GM12878 (cell line): ENCODE measurements around the gene DLAT. TPM values are rescaled to one million over a fixed set of nuclear protein-coding genes. Genes with fewer than 3 reads are reported as not detected.

Experiments
- ATAC-seq: fragments of 200-7000 bp; cut with Tn5 transposase; 3 replicates; pipeline ENCODE4 v1.9.1; 2020; ENCODE audit warnings: mild to moderate bottlenecking, moderate library complexity
- BruUV-seq: library from RNA; stranded (reverse); fragments of 400-500 nt; replicated peaks from 2 replicates; lab custom pipeline; 2021; lab: Mats Ljungman, UMichigan
- CTCF ChIA-PET: fragments of 300-600 bp; sonication (Branson Sonifier 250); formaldehyde crosslinking; extraction: SDS; loops from one replicate; lab custom pipeline; 2021; ENCODE audit warnings: inconsistent platforms; lab: Yijun Ruan, JAX
- POLR2A ChIA-PET: fragments of 350-600 bp; formaldehyde crosslinking; extraction: SDS; loops from one replicate; lab custom pipeline; 2021; ENCODE audit warnings: inconsistent platforms; lab: Charles Lee
- RAD21 ChIA-PET: fragments of 300-600 bp; sonication (Branson Sonifier 250); formaldehyde crosslinking; loops from one replicate; lab custom pipeline; 2023; ENCODE audit warnings: antibody characterized with exemption; ENCODE audit not compliant: unreplicated experiment; lab: Charles Lee
- SMC1A ChIA-PET: fragments of 300-600 bp; sonication (Branson Sonifier 250); formaldehyde crosslinking; loops from one replicate; lab custom pipeline; 2023; ENCODE audit not compliant: unreplicated experiment, uncharacterized antibody; lab: Charles Lee
- DNase-seq: peaks from one replicate; pipeline ENCODE4 v3.0.0-alpha.2; 2011; ENCODE audit warnings: low read depth, low spot score
- FAIRE-seq: peaks from 3 replicates; lab custom pipeline; 2011; peaks lifted over from hg19 to GRCh38; lab: Jason Lieb, UNC
- H2AFZ ChIP-seq: 2 replicates; pipeline ENCODE4 v1.6.0; 2011; ENCODE audit warnings: low read depth, low read length, control low read depth; ENCODE audit not compliant: control insufficient read depth
- H3K27ac ChIP-seq: 2 replicates; pipeline ENCODE4 v1.5.1; 2011; ENCODE audit warnings: control low read depth; ENCODE audit not compliant: control insufficient read depth, insufficient read depth
- H3K27me3 ChIP-seq, 2 experiments: replicated peaks in 1 of 2; 2 replicates each; pipeline versions ENCODE4 v1.6.0 to v1.6.1; 2011; ENCODE audit warnings: low read length in 1 of 2; ENCODE audit not compliant: control insufficient read depth in 2 of 2, insufficient read depth in 2 of 2
- H3K36me3 ChIP-seq, 2 experiments: 2 replicates each; pipeline ENCODE4 v1.5.1; 2011; ENCODE audit warnings: low read length in 1 of 2; ENCODE audit not compliant: control insufficient read depth in 2 of 2, insufficient read depth in 2 of 2
- H3K4me1 ChIP-seq: 2 replicates; pipeline ENCODE4 v1.6.1; 2011; ENCODE audit warnings: mild to moderate bottlenecking, low read length, moderate library complexity, mixed read lengths; ENCODE audit not compliant: control insufficient read depth, insufficient read depth
- H3K4me2 ChIP-seq: 2 replicates; pipeline ENCODE4 v1.6.0; 2011; ENCODE audit warnings: control low read depth; ENCODE audit not compliant: control insufficient read depth, insufficient read depth
- H3K4me3 ChIP-seq: fragments of 200-600 bp; sonication (generic); 2 replicates; pipeline ENCODE4 v1.5.1; 2016
- H3K79me2 ChIP-seq: 2 replicates; pipeline ENCODE4 v1.6.0; 2011; ENCODE audit warnings: low read length; ENCODE audit not compliant: control insufficient read depth, insufficient read depth
- H3K9ac ChIP-seq: 2 replicates; pipeline ENCODE4 v1.8.0; 2011; ENCODE audit warnings: low read length, control low read depth, mixed read lengths; ENCODE audit not compliant: control insufficient read depth, insufficient read depth
- H3K9me3 ChIP-seq: replicated peaks from 3 replicates; pipeline ENCODE4 v1.5.1; 2011; ENCODE audit warnings: mild to moderate bottlenecking, low read length; ENCODE audit not compliant: control insufficient read depth, insufficient read depth
- H4K20me1 ChIP-seq: 2 replicates; pipeline ENCODE4 v1.6.0; 2011; ENCODE audit not compliant: control insufficient read depth, insufficient read depth
- ATF7 ChIP-seq: fragments of 450-650 bp; IDR thresholded peaks from 2 replicates; pipeline ENCODE4 v1.6.1; 2016; ENCODE audit warnings: low read depth, mild to moderate bottlenecking
- BMI1 ChIP-seq: fragments of 450-650 bp; IDR thresholded peaks from 2 replicates; pipeline ENCODE4 v1.6.1; 2016; ENCODE audit warnings: mild to moderate bottlenecking, moderate library complexity, borderline replicate concordance
- CREM ChIP-seq: IDR thresholded peaks from 2 replicates; pipeline ENCODE4 v1.6.1; 2014; ENCODE audit warnings: antibody characterized with exemption, low read depth
- CUX1 ChIP-seq: IDR thresholded peaks from 2 replicates; pipeline ENCODE4 v1.6.1; 2012; ENCODE audit warnings: improper control_type of control experiment, low read depth, low read length; ENCODE audit not compliant: insufficient replicate concordance
- EED ChIP-seq: sonication (generic); IDR thresholded peaks from 2 replicates; pipeline ENCODE4 v1.6.1; 2016; ENCODE audit warnings: antibody characterized with exemption, low read depth
- ETV6 ChIP-seq, 2 experiments: fragments of 450-650 bp in 1 of 2; IDR thresholded peaks in 1 of 2; conservative IDR thresholded peaks in 1 of 2; 2 replicates each; pipeline ENCODE4 v1.6.1; 2014; ENCODE audit warnings: antibody characterized with exemption in 1 of 2, borderline replicate concordance in 1 of 2, low read depth in 1 of 2, mild to moderate bottlenecking in 1 of 2, moderate library complexity in 1 of 2
- HDAC6 ChIP-seq: fragments of 200-600 bp; sonication (generic); IDR thresholded peaks from one replicate; pipeline ENCODE4 v1.8.0; 2017; ENCODE audit warnings: antibody characterized with exemption; ENCODE audit not compliant: unreplicated experiment
- MEF2A ChIP-seq: IDR thresholded peaks from 2 replicates; pipeline ENCODE4 v1.6.1; 2011; ENCODE audit warnings: low read depth, mild to moderate bottlenecking, low read length, moderate library complexity; ENCODE audit not compliant: insufficient read depth
- NFYA ChIP-seq: IDR thresholded peaks from 2 replicates; pipeline ENCODE4 v1.6.1; 2011; ENCODE audit warnings: low read depth, mild to moderate bottlenecking, low read length, improper control_type of control experiment, borderline replicate concordance
- NR2C2 ChIP-seq: IDR thresholded peaks from 2 replicates; pipeline ENCODE4 v1.6.1; 2011; ENCODE audit warnings: borderline replicate concordance, low read depth; ENCODE audit not compliant: control insufficient read depth, insufficient read length
- RAD51 ChIP-seq: fragments of 450-650 bp; IDR thresholded peaks from 2 replicates; pipeline ENCODE4 v1.6.1; 2016; ENCODE audit warnings: moderate library complexity, mild to moderate bottlenecking, inconsistent platforms
- TAF1 ChIP-seq: IDR thresholded peaks from 2 replicates; pipeline ENCODE4 v1.6.1; 2011; ENCODE audit warnings: mild to moderate bottlenecking, low read depth, low read length, borderline replicate concordance
- TBL1XR1 ChIP-seq: IDR thresholded peaks from 2 replicates; pipeline ENCODE4 v1.6.1; 2012; ENCODE audit warnings: low read depth, low read length, improper control_type of control experiment
- USF1 ChIP-seq: IDR thresholded peaks from 2 replicates; pipeline ENCODE4 v1.6.1; 2011; ENCODE audit warnings: borderline replicate concordance, low read depth, mild to moderate bottlenecking, moderate library complexity, mixed read lengths, low read length; ENCODE audit not compliant: insufficient read depth; ENCODE audit errors: extremely low read length
- USF2 ChIP-seq: IDR thresholded peaks from 2 replicates; pipeline ENCODE4 v1.6.1; 2011; ENCODE audit warnings: low read depth, low read length, improper control_type of control experiment, borderline replicate concordance
- YBX1 ChIP-seq: fragments of 450-650 bp; IDR thresholded peaks from 2 replicates; pipeline ENCODE4 v1.6.1; 2016; ENCODE audit warnings: antibody characterized with exemption
- ZNF384 ChIP-seq: IDR thresholded peaks from 2 replicates; pipeline ENCODE4 v1.6.1; 2012; ENCODE audit warnings: low read depth, mild to moderate bottlenecking, low read length, improper control_type of control experiment, borderline replicate concordance
- ZZZ3 ChIP-seq: IDR thresholded peaks from 2 replicates; pipeline ENCODE4 v1.6.1; 2011; ENCODE audit warnings: low read depth; ENCODE audit not compliant: control insufficient read depth, insufficient read length
- WGBS: methylation state at CpG from one replicate; pipeline ENCODE4 v1.1.6; 2016; ENCODE audit warnings: low lambda C conversion rate; ENCODE audit not compliant: insufficient replicate concordance, insufficient coverage; ENCODE audit errors: missing lambda C conversion rate; 5-methylcytosine and 5-hydroxymethylcytosine counted together
- in situ Hi-C: fragments of 300-500 bp; cut with MboI; formaldehyde crosslinking; loops from 9 replicates; pipeline ENCODE4 v1.14.3; 2018; ENCODE audit warnings: mixed read lengths
- intact Hi-C: fragments of 100-400 bp; cut with micrococcal nuclease; formaldehyde crosslinking; loops from one replicate; pipeline ENCODE4 v1.14.2; 2022; ENCODE audit not compliant: unreplicated experiment
- polyA plus RNA-seq, 11 experiments: library from polyadenylated mRNA; depleted of rRNA in 4 of 11; unstranded in 6 of 11; stranded (reverse) in 5 of 11; fragments of >200 nt; fragmentation: Nextera tagmentation in 4 of 11; fragmentation: Illumina TruSeq in 1 of 11; extraction: Ambion mirVana in 4 of 11; extraction: Trizol in 1 of 11; gene quantifications; 1 replicate in 1 of 11; 2 replicates in 10 of 11; pipeline versions ENCODE4 v1.2.1 to v1.2.3, GENCODE V29; 2011 to 2016; ENCODE audit warnings: inconsistent platforms in 2 of 11, missing spikeins in 2 of 11, low read depth in 1 of 11
- total RNA-seq, 4 experiments: library from RNA; depleted of rRNA in 3 of 4; stranded (reverse); fragments of >200 nt in 3 of 4; fragmentation: Illumina TruSeq in 1 of 4; extraction: Trizol in 1 of 4; gene quantifications; 2 replicates each; pipeline versions ENCODE4 v1.2.1 to v1.2.3, GENCODE V29; 2013 to 2021

The DLAT gene
- total and polyA plus RNA-seq, 10 of the 15 experiments (the other 5 are each of a cell fraction or from before 2014, with no cell fraction given), result 16.5 to 79.9 (median 43.8) TPM

GRCh38 chr11:112057170-112057569 lies 32.0 kb downstream of the DLAT start:
- ChIA-PET RAD21 (interaction anchor here (0.6 kb wide), 1 partner anchor 8 kb away, joined by 3 read pairs; no protein-coding TSS in a partner anchor), POLR2A (interaction anchor here (0.8 kb wide), 1 partner anchor 49 kb away, joined by 3 read pairs; no protein-coding TSS in a partner anchor), CTCF (interaction anchor here (1.3 kb wide), 1 partner anchor 9 kb away, joined by 5 read pairs; no protein-coding TSS in a partner anchor), SMC1A (interaction anchor here (0.9 to 1.0 kb wide), 2 partner anchors 18 to 54 kb away, joined by 3 read pairs; no protein-coding TSS in a partner anchor)
- Histone ChIP-seq H3K36me3 (peaks cover 3 to 32% of the 10 kb centered on the region in 2 experiments), H3K27me3 (no peaks in the 10 kb centered on the region), H3K27ac (no peak overlapping the region), H4K20me1 (no peaks in the 10 kb centered on the region), H3K9ac (no peak overlapping the region), H3K79me2 (no peaks in the 10 kb centered on the region), H3K4me2 (no peak overlapping the region), H3K4me1 (peaks cover 1% of the 10 kb centered on the region), H3K4me3 (no peak overlapping the region), H2AFZ (no peak overlapping the region), H3K9me3 (no peaks in the 10 kb centered on the region; the same call in 2 of the 3 replicates)
- no peak; the same call in 2 of the 3 replicates for ATAC-seq
- 18% methylated on average over 4 of the region's 4 CpGs for WGBS
- DNase-seq, result no peak
- intact Hi-C loops, result no loop called here
- TF ChIP-seq BMI1, result no peak
- TF ChIP-seq ATF7, result no peak
- no peak for TF ChIP-seq NR2C2
- no peak for TF ChIP-seq MEF2A
- TF ChIP-seq USF1, result no peak
- no peak for TF ChIP-seq YBX1
- no peak for TF ChIP-seq ZNF384
- no peak for TF ChIP-seq ETV6 (conservative IDR thresholded peaks at IDR 0.05 in 1 of 2, IDR thresholded peaks at IDR 0.05 in 1 of 2; ENCODE audit: borderline replicate concordance in 1 of 2, low read depth in 1 of 2)
- TF ChIP-seq USF2, result no peak
- TF ChIP-seq RAD51, result no peak
- TF ChIP-seq EED, result no peak
- no peak for TF ChIP-seq ZZZ3
- no peak for TF ChIP-seq NFYA
- no peak for TF ChIP-seq CREM
- no peak for TF ChIP-seq CUX1
- TF ChIP-seq HDAC6, result no peak
- no peak for TF ChIP-seq TBL1XR1
- no peak for TF ChIP-seq TAF1
- in situ Hi-C loops, result no loop called here
- no peak for FAIRE-seq
- BruUV-seq, result no TSS peak
